Measurements from ENCODE around the gene RNF151. TPM values are rescaled to one million over a fixed set of nuclear protein-coding genes. Genes with fewer than 3 reads are reported as not detected.

The RNF151 gene
- total RNA-seq, 2 experiments from 2014 or later = not detected

GRCh38 chr16:1977875-1978268, 11.2 kb downstream of the RNF151 start:
- ChIA-PET POLR2A (interaction anchor here (1.3 kb wide), 1 partner anchor 13 kb away, joined by 5 read pairs; the partner anchor contains the start of gene RPS2), CTCF (no interaction called here)
- no peak overlapping the region for H3K4me3 ChIP-seq (ENCODE audit: low read length)
- ATAC-seq (ENCODE audit: poor library complexity) = no peak
- H3K9me3 ChIP-seq (ENCODE audit: control insufficient read depth in 1 of 2, insufficient read depth in 1 of 2, low read length in 2 of 2) = peaks cover 0 to 24% of the 10 kb centered on the region in 2 experiments
- Mint-ChIP-seq H3K4me3 (no peak overlapping the region), H3K27ac (no peak overlapping the region), H3K36me3 (ENCODE audit: low read depth) (peaks cover 25% of the 10 kb centered on the region), H3K27me3 (peaks cover 24% of the 10 kb centered on the region), H3K4me1 (ENCODE audit: low read depth) (peaks cover 7% of the 10 kb centered on the region), H3K9me3 (no peaks in the 10 kb centered on the region)
- H3K27ac ChIP-seq (ENCODE audit: low read depth in 1 of 2, low read length in 2 of 2) = no peak overlapping the region
- no peak for TF ChIP-seq CTCF (IDR thresholded peaks at IDR 0.05)
- intact Hi-C loops (cut with DNase I, micrococcal nuclease) = no loop called here
- H3K36me3 ChIP-seq (ENCODE audit: insufficient read depth, low read length) = peaks cover 46% of the 10 kb centered on the region
- no peak for DNase-seq
- peaks cover 32 to 40% of the 10 kb centered on the region in 2 experiments for H3K27me3 ChIP-seq (ENCODE audit: control insufficient read depth in 1 of 2, insufficient read depth in 2 of 2, low read length in 2 of 2)
- H3K4me1 ChIP-seq (ENCODE audit: insufficient read depth, low read length) = peaks cover 38% of the 10 kb centered on the region

GRCh38 chr16:1978476-1979120, 11.9 kb downstream of the RNF151 start:
- peaks cover 20% of the 10 kb centered on the region for H3K36me3 Mint-ChIP-seq (ENCODE audit: low read depth)
- CTCF ChIA-PET = no interaction called here
- POLR2A ChIA-PET = no interaction called here
- H3K27ac ChIP-seq (ENCODE audit: low read depth in 1 of 2, low read length in 2 of 2) = no peak overlapping the region
- intact Hi-C loops (cut with DNase I, micrococcal nuclease) = no loop called here
- H3K27me3 ChIP-seq (ENCODE audit: control insufficient read depth in 1 of 2, insufficient read depth in 2 of 2, low read length in 2 of 2) = peaks cover 32 to 40% of the 10 kb centered on the region in 2 experiments
- H3K4me3 ChIP-seq (ENCODE audit: low read length) = no peak overlapping the region
- DNase-seq (no peak), ATAC-seq (ENCODE audit: poor library complexity) (no peak)
- H3K4me1 Mint-ChIP-seq (ENCODE audit: low read depth) = peaks cover 10% of the 10 kb centered on the region
- H3K27me3 Mint-ChIP-seq = peaks cover 28% of the 10 kb centered on the region
- peaks cover 0 to 24% of the 10 kb centered on the region in 2 experiments for H3K9me3 ChIP-seq (ENCODE audit: control insufficient read depth in 1 of 2, insufficient read depth in 1 of 2, low read length in 2 of 2)
- no peak for TF ChIP-seq CTCF (IDR thresholded peaks at IDR 0.05)
- H3K4me1 ChIP-seq (ENCODE audit: insufficient read depth, low read length) = peaks cover 38% of the 10 kb centered on the region
- H3K4me3 Mint-ChIP-seq = no peak overlapping the region
- peaks cover 46% of the 10 kb centered on the region for H3K36me3 ChIP-seq (ENCODE audit: insufficient read depth, low read length)
- H3K27ac Mint-ChIP-seq = no peak overlapping the region
- no peaks in the 10 kb centered on the region for H3K9me3 Mint-ChIP-seq

- H3K4me3 ChIP-seq (ENCODE audit: low read length) = no peak overlapping the region
- H3K9me3 ChIP-seq (ENCODE audit: control insufficient read depth in 1 of 2, insufficient read depth in 1 of 2, low read length in 2 of 2) = peaks cover 0 to 24% of the 10 kb centered on the region in 2 experiments
- H3K4me1 ChIP-seq (ENCODE audit: insufficient read depth, low read length) = peaks cover 36% of the 10 kb centered on the region
- ChIA-PET POLR2A (interaction anchor here (1.5 to 6.8 kb wide), 3 partner anchors 8 to 15 kb away, joined by 3 to 62 read pairs (median 5); partner anchors contain the start of genes RPS2 and TBL3), CTCF (no interaction called here)
- Mint-ChIP-seq H3K27ac (no peak overlapping the region), H3K4me3 (no peak overlapping the region), H3K9me3 (no peaks in the 10 kb centered on the region), H3K27me3 (peaks cover 28% of the 10 kb centered on the region), H3K4me1 (ENCODE audit: low read depth) (peaks cover 10% of the 10 kb centered on the region), H3K36me3 (ENCODE audit: low read depth) (peaks cover 20% of the 10 kb centered on the region)
- H3K27me3 ChIP-seq (ENCODE audit: control insufficient read depth in 1 of 2, insufficient read depth in 2 of 2, low read length in 2 of 2) = peaks cover 32 to 40% of the 10 kb centered on the region in 2 experiments
- DNase-seq = peak in 4 of 14 experiments; percentile 38 to 73 (median 44)
- ATAC-seq (ENCODE audit: poor library complexity) = peak; percentile 15
- H3K36me3 ChIP-seq (ENCODE audit: insufficient read depth, low read length) = peaks cover 41% of the 10 kb centered on the region
- intact Hi-C loops (cut with DNase I, micrococcal nuclease) = no loop called here
- H3K27ac ChIP-seq (ENCODE audit: low read depth in 1 of 2, low read length in 2 of 2) = no peak overlapping the region
- TF ChIP-seq CTCF (IDR thresholded peaks at IDR 0.05) = no peak
Measured at GRCh38 chr16:1979271-1980029, 12.8 kb downstream of the RNF151 start.
